HEK293 (cell line): ENCODE data around the gene CDK5.

ENCODE experiments used
- CTCF ChIA-PET: fragments of 350-600 bp; formaldehyde crosslinking; extraction: SDS; loops from one replicate; lab custom pipeline; 2021; ENCODE audit warnings: antibody characterized with exemption; lab: Yijun Ruan, JAX
- POLR2A ChIA-PET: fragments of 300-600 bp; formaldehyde crosslinking; extraction: SDS; loops from one replicate; lab custom pipeline; 2020; ENCODE audit warnings: antibody characterized with exemption, inconsistent platforms; lab: Yijun Ruan, JAX
- H3K27ac ChIP-seq: fragments of 200-500 bp; sonication (Bioruptor generic); 2 replicates; pipeline ENCODE4 v1.5.1; 2014; ENCODE audit warnings: low read depth, low read length, control low read depth, inconsistent platforms; ENCODE audit errors: extremely low read depth
- H3K36me3 ChIP-seq, 2 experiments: fragments of 200-500 bp in 1 of 2; sonication (Bioruptor generic) in 1 of 2; 1 replicate in 1 of 2; 2 replicates in 1 of 2; pipeline ENCODE4 v1.5.1; 2014 to 2017; ENCODE audit warnings: inconsistent platforms in 2 of 2, low read length in 2 of 2; ENCODE audit not compliant: control insufficient read depth in 2 of 2, insufficient read depth in 1 of 2
- H3K4me1 ChIP-seq: fragments of 200-500 bp; sonication (Bioruptor generic); 2 replicates; pipeline ENCODE4 v1.5.1; 2014; ENCODE audit warnings: mild to moderate bottlenecking, low read length, inconsistent platforms; ENCODE audit not compliant: control insufficient read depth, insufficient read depth
- H3K4me3 ChIP-seq: 2 replicates; pipeline ENCODE4 v1.5.1; 2011; ENCODE audit warnings: low read depth, mild to moderate bottlenecking, control low read depth, low read length, moderate library complexity
- H3K9me3 ChIP-seq: fragments of 200-500 bp; sonication (Bioruptor generic); 2 replicates; pipeline ENCODE4 v1.5.1; 2014; ENCODE audit warnings: low read depth, low read length, inconsistent platforms; ENCODE audit not compliant: control insufficient read depth, insufficient read depth
- EGR2 ChIP-seq: fragments of 450-650 bp; formaldehyde crosslinking; IDR thresholded peaks from 2 replicates; pipeline ENCODE4 v1.5.1; 2016; ENCODE audit warnings: low read depth, missing biosample characterization, missing genetic modification characterization
- KLF1 ChIP-seq: fragments of 450-650 bp; formaldehyde crosslinking; IDR thresholded peaks from 2 replicates; pipeline ENCODE4 v1.5.1; 2016; ENCODE audit warnings: missing biosample characterization, missing genetic modification characterization
- KLF10 ChIP-seq: fragments of 450-650 bp; IDR thresholded peaks from 2 replicates; pipeline ENCODE4 v1.5.1; 2018; ENCODE audit warnings: missing biosample characterization, mild to moderate bottlenecking, missing genetic modification characterization
- KLF16 ChIP-seq: fragments of 450-650 bp; formaldehyde crosslinking; IDR thresholded peaks from 2 replicates; pipeline ENCODE4 v1.5.1; 2017; ENCODE audit warnings: missing biosample characterization, missing genetic modification characterization
- SP2 ChIP-seq: fragments of 450-650 bp; formaldehyde crosslinking; IDR thresholded peaks from 2 replicates; pipeline ENCODE4 v1.5.1; 2016; ENCODE audit warnings: missing biosample characterization, missing genetic modification characterization
- ZBTB20 ChIP-seq: fragments of 450-650 bp; formaldehyde crosslinking; IDR thresholded peaks from 2 replicates; pipeline ENCODE4 v1.5.1; 2016; ENCODE audit warnings: missing biosample characterization, missing genetic modification characterization
- ZNF16 ChIP-seq: fragments of 450-650 bp; formaldehyde crosslinking; IDR thresholded peaks from 2 replicates; pipeline ENCODE4 v1.5.1; 2016; ENCODE audit warnings: low read depth, missing biosample characterization, missing genetic modification characterization
- ZNF175 ChIP-seq: fragments of 450-650 bp; formaldehyde crosslinking; IDR thresholded peaks from 2 replicates; pipeline ENCODE4 v1.5.1; 2016; ENCODE audit warnings: missing biosample characterization, missing genetic modification characterization
- ZNF223 ChIP-seq: fragments of 450-650 bp; formaldehyde crosslinking; IDR thresholded peaks from 2 replicates; pipeline ENCODE4 v1.5.1; 2016; ENCODE audit warnings: missing biosample characterization, missing genetic modification characterization
- ZNF335 ChIP-seq: fragments of 450-650 bp; formaldehyde crosslinking; conservative IDR thresholded peaks from 2 replicates; pipeline ENCODE4 v1.5.1; 2016; ENCODE audit warnings: missing biosample characterization, missing genetic modification characterization
- ZNF341 ChIP-seq: fragments of 450-650 bp; formaldehyde crosslinking; IDR thresholded peaks from 2 replicates; pipeline ENCODE4; 2016; ENCODE audit warnings: low read depth, missing biosample characterization, missing genetic modification characterization
- ZNF416 ChIP-seq: fragments of 450-650 bp; formaldehyde crosslinking; IDR thresholded peaks from 2 replicates; pipeline ENCODE4 v1.5.1; 2016; ENCODE audit warnings: missing biosample characterization, missing genetic modification characterization
- ZNF48 ChIP-seq: fragments of 450-650 bp; formaldehyde crosslinking; IDR thresholded peaks from 2 replicates; pipeline ENCODE4 v1.5.1; 2016; ENCODE audit warnings: missing biosample characterization, missing genetic modification characterization
- ZNF521 ChIP-seq: fragments of 450-650 bp; formaldehyde crosslinking; IDR thresholded peaks from 2 replicates; pipeline ENCODE4 v1.5.1; 2017; ENCODE audit warnings: missing biosample characterization, mild to moderate bottlenecking, missing genetic modification characterization
- ZNF596 ChIP-seq: fragments of 450-650 bp; IDR thresholded peaks from 2 replicates; pipeline ENCODE4 v1.5.0; 2018; ENCODE audit warnings: missing biosample characterization, mild to moderate bottlenecking, missing genetic modification characterization, moderate library complexity
- ZNF621 ChIP-seq: fragments of 450-650 bp; formaldehyde crosslinking; IDR thresholded peaks from 2 replicates; pipeline ENCODE4 v1.5.1; 2017; ENCODE audit warnings: missing biosample characterization, missing genetic modification characterization
- TF ChIP-seq, protein P1 (sequence below): fragments of 450-650 bp; formaldehyde crosslinking; IDR thresholded peaks from 2 replicates; pipeline ENCODE4 v1.5.1; 2017; ENCODE audit warnings: missing biosample characterization, mild to moderate bottlenecking, missing genetic modification characterization, moderate library complexity
- TF ChIP-seq, protein P2 (sequence below): fragments of 450-650 bp; IDR thresholded peaks from 2 replicates; pipeline ENCODE4 v1.5.1; 2018; ENCODE audit warnings: missing biosample characterization, missing genetic modification characterization
- TF ChIP-seq, protein P3 (sequence below): fragments of 450-650 bp; formaldehyde crosslinking; IDR thresholded peaks from 2 replicates; pipeline ENCODE4 v1.5.1; 2016; ENCODE audit warnings: missing biosample characterization, missing genetic modification characterization
- TF ChIP-seq, protein P4 (sequence below): sonication (generic); formaldehyde crosslinking; IDR thresholded peaks from 2 replicates; pipeline ENCODE4 v1.8.1; 2022; ENCODE audit warnings: mild to moderate bottlenecking, moderate library complexity, missing genetic modification reagents
- TF ChIP-seq, protein P5 (sequence below): IDR thresholded peaks from 2 replicates; pipeline ENCODE4 v1.6.1; 2011; ENCODE audit warnings: mild to moderate bottlenecking, low read depth, low read length, borderline replicate concordance
- TF ChIP-seq, protein P6 (sequence below): fragments of 450-650 bp; formaldehyde crosslinking; IDR thresholded peaks from 2 replicates; pipeline ENCODE4 v1.5.1; 2016; ENCODE audit warnings: missing biosample characterization, missing genetic modification characterization, low read depth
- TF ChIP-seq, protein P7 (sequence below): fragments of 450-650 bp; formaldehyde crosslinking; IDR thresholded peaks from 2 replicates; pipeline ENCODE4 v1.5.1; 2017; ENCODE audit warnings: missing biosample characterization, missing genetic modification characterization

The CDK5 gene

DNA sequence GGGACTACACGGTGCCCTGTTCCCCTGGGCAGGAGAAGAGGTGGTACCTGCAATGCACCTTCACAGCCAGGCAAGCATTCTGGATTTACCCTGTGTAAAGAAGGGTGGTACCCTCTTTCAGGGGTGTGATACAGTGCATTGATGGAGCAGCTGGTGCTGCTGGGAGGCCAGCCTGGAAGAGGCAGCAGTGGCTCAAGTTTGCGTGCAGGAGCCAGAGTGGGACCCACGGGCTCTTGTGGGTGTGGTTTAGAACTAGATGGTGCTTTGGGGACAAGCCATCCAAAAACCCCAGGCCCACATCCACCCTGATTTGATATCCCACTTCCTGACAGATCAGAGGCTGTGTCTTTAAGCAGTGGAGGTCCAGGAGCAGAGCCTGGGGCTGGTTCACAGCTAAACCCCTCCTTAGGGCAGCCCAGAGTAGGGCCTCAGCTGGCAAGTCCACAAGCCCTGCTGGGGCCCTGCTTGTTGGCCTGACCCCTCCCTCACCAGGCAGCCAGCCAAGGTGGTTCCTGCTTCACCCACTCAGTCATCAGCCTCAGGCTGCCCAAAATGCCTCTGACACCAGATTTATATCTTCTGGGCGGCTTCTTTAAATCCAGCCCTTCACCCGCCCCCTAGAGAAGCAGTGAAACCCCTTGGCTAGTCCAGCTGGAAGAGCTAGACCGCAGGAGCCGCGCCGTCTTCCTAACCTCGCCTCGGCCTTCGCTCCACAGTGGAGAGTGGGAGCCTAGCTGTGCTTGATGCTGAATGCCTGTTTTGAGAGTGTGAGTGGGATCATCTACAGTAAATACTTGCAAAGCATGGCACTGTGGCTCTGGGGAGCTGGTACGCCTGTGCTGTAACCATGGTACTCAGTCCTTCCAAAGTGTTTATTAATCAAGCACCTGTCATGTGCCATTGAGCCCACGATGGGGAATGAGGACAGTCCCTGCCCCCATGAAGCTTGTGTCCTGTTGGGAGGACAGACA lies 10.8 kb downstream of the CDK5 start (continued):
- TF ChIP-seq KLF1 (peak; percentile 6; the same call in 1 of the 2 replicates), SP2 (0 out of 2 replicates have a peak, but pooled peaks have one; percentile 20), EGR2 (peak; percentile 61)

DNA sequence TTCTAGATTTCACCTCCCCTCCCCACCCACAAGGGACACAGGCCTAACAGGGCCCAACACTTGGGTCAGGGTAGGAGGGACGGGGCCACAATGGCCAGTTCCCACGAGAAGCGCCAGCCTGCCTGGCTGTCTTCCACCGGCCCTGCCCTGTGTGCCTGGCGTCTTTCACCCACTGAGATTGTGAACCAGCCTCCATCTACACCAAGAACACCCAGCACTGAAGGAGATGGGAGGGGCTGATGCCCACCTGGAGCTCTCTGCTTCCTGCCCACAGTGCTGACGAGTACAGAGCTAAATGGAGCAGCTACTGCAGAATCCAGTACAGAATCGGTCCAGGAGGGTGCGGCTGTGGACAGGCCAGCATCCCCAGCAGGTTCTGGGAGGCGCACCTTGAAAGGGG lies 11.7 kb downstream of the CDK5 start:
- no peak overlapping the region for H3K4me3 ChIP-seq
- peaks cover 0 to 36% of the 10 kb centered on the region in 2 experiments; a peak in 1 of 3 replicates for H3K36me3 ChIP-seq
- no peaks in the 10 kb centered on the region for H3K4me1 ChIP-seq
- POLR2A ChIA-PET, result interaction anchor here (1.4 kb wide), 1 partner anchor 18 kb away, joined by 4 read pairs; the partner anchor contains the start of gene ABCB8
- CTCF ChIA-PET, result interaction anchor here (0.8 to 1.2 kb wide), 2 partner anchors 28 to 33 kb away, joined by 3 read pairs; no protein-coding TSS in a partner anchor
- no peak overlapping the region for H3K27ac ChIP-seq
- TF ChIP-seq, protein P1, sequence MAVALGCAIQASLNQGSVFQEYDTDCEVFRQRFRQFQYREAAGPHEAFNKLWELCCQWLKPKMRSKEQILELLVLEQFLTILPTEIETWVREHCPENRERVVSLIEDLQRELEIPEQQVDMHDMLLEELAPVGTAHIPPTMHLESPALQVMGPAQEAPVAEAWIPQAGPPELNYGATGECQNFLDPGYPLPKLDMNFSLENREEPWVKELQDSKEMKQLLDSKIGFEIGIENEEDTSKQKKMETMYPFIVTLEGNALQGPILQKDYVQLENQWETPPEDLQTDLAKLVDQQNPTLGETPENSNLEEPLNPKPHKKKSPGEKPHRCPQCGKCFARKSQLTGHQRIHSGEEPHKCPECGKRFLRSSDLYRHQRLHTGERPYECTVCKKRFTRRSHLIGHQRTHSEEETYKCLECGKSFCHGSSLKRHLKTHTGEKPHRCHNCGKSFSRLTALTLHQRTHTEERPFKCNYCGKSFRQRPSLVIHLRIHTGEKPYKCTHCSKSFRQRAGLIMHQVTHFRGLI (tag by site-specific recombination), result no peak
- TF ChIP-seq, protein P2, sequence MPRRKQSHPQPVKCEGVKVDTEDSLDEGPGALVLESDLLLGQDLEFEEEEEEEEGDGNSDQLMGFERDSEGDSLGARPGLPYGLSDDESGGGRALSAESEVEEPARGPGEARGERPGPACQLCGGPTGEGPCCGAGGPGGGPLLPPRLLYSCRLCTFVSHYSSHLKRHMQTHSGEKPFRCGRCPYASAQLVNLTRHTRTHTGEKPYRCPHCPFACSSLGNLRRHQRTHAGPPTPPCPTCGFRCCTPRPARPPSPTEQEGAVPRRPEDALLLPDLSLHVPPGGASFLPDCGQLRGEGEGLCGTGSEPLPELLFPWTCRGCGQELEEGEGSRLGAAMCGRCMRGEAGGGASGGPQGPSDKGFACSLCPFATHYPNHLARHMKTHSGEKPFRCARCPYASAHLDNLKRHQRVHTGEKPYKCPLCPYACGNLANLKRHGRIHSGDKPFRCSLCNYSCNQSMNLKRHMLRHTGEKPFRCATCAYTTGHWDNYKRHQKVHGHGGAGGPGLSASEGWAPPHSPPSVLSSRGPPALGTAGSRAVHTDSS (tag by site-specific recombination), result no peak
- TF ChIP-seq ZNF596 (tag by site-specific recombination), result no peak
- TF ChIP-seq KLF10 (tag by site-specific recombination), result no peak
- TF ChIP-seq ZNF521, result no peak
- TF ChIP-seq ZNF223 (tag by site-specific recombination), result no peak
- TF ChIP-seq, protein P3, sequence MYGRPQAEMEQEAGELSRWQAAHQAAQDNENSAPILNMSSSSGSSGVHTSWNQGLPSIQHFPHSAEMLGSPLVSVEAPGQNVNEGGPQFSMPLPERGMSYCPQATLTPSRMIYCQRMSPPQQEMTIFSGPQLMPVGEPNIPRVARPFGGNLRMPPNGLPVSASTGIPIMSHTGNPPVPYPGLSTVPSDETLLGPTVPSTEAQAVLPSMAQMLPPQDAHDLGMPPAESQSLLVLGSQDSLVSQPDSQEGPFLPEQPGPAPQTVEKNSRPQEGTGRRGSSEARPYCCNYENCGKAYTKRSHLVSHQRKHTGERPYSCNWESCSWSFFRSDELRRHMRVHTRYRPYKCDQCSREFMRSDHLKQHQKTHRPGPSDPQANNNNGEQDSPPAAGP, result no peak
- TF ChIP-seq KLF16 (tag by site-specific recombination), result no peak
- TF ChIP-seq, protein P4, sequence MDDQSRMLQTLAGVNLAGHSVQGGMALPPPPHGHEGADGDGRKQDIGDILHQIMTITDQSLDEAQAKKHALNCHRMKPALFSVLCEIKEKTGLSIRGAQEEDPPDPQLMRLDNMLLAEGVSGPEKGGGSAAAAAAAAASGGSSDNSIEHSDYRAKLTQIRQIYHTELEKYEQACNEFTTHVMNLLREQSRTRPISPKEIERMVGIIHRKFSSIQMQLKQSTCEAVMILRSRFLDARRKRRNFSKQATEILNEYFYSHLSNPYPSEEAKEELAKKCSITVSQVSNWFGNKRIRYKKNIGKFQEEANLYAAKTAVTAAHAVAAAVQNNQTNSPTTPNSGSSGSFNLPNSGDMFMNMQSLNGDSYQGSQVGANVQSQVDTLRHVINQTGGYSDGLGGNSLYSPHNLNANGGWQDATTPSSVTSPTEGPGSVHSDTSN (CRISPR knock-in tag), result no peak
- TF ChIP-seq ZNF621 (tag by site-specific recombination), result no peak
- no peak for TF ChIP-seq ZBTB20 (tag by site-specific recombination)
- TF ChIP-seq ZNF335, result no peak
- no peak for TF ChIP-seq ZNF175 (tag by site-specific recombination)
- TF ChIP-seq, protein P5, sequence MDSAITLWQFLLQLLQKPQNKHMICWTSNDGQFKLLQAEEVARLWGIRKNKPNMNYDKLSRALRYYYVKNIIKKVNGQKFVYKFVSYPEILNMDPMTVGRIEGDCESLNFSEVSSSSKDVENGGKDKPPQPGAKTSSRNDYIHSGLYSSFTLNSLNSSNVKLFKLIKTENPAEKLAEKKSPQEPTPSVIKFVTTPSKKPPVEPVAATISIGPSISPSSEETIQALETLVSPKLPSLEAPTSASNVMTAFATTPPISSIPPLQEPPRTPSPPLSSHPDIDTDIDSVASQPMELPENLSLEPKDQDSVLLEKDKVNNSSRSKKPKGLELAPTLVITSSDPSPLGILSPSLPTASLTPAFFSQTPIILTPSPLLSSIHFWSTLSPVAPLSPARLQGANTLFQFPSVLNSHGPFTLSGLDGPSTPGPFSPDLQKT, result no peak
- no peak for TF ChIP-seq ZNF48 (tag by site-specific recombination)
- no peak for TF ChIP-seq ZNF416
- TF ChIP-seq, protein P6, sequence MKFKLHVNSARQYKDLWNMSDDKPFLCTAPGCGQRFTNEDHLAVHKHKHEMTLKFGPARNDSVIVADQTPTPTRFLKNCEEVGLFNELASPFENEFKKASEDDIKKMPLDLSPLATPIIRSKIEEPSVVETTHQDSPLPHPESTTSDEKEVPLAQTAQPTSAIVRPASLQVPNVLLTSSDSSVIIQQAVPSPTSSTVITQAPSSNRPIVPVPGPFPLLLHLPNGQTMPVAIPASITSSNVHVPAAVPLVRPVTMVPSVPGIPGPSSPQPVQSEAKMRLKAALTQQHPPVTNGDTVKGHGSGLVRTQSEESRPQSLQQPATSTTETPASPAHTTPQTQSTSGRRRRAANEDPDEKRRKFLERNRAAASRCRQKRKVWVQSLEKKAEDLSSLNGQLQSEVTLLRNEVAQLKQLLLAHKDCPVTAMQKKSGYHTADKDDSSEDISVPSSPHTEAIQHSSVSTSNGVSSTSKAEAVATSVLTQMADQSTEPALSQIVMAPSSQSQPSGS (tag by site-specific recombination), result no peak
- TF ChIP-seq ZNF341 (tag by site-specific recombination), result no peak
- no peak for TF ChIP-seq ZNF16 (tag by site-specific recombination)
- TF ChIP-seq, protein P7, sequence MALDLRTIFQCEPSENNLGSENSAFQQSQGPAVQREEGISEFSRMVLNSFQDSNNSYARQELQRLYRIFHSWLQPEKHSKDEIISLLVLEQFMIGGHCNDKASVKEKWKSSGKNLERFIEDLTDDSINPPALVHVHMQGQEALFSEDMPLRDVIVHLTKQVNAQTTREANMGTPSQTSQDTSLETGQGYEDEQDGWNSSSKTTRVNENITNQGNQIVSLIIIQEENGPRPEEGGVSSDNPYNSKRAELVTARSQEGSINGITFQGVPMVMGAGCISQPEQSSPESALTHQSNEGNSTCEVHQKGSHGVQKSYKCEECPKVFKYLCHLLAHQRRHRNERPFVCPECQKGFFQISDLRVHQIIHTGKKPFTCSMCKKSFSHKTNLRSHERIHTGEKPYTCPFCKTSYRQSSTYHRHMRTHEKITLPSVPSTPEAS (tag by site-specific recombination), result no peak
- H3K9me3 ChIP-seq, result no peaks in the 10 kb centered on the region
